ENCODE measurements around the gene UBE2H.
"Not testable (repeated sequence)": the region's sequence is repeated elsewhere in the genome, so short reads cannot be mapped to it uniquely, and the experiment has no call there.

Gene UBE2H

DNA sequence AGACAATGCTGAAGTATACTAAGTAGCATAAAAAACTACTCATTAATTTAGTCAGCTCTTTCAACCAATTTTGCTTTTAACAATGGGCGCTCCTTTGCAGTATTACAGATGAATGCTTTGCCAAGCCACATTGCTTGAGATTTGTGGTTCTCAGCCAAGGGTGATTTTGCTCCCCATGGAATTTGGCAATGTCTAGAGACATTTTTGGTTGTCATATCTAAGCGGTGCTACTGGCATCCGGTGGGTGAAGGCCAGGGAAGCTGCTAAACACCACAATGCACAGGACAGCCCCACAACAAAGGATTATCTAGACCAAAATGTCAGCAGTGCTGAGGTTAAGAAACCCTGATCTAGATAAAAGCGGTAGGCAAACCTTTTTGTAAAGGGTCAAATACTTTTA is 112.0 kb downstream of the UBE2H start:
- DNase-seq: no peak

DNA sequence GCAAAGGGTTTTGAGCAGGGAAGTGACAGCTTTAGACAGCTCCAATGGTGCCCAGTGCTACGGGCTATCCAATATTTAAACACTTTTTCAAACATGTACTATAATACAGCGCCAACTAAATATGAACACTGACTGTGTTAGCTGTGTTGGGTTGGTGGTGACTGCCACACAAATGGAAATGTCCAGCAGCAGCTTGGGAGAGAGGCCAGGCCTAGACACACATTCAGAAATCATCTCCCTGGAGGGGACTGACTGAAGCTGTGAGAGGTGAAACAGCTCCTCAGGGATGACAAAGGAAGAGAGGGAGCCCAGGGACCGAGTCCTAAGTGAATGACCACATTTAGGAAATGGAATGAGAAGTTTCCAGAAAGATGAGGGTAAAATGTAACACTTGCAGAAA is 115.8 kb downstream of the UBE2H start:
- no peak for DNase-seq

DNA sequence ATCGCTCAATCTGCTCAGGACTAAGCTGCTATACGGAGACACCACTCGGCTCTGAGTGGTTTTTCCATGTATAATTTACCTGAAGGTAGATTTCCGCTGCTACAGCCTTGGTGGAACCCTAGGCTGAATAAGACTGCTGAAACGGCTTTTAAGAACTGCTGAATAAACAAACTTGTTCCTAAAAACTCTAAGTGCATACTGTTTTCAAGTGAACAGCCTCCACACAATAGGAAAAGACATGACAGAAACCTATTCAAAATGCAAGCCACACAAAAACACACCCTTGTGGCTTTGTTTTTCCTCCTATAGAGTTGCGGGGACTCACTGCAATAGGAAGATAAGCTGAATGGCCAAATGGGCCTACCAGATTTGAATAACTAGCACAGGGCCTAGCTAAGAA is 117.2 kb downstream of the UBE2H start:
- no peak for DNase-seq

DNA sequence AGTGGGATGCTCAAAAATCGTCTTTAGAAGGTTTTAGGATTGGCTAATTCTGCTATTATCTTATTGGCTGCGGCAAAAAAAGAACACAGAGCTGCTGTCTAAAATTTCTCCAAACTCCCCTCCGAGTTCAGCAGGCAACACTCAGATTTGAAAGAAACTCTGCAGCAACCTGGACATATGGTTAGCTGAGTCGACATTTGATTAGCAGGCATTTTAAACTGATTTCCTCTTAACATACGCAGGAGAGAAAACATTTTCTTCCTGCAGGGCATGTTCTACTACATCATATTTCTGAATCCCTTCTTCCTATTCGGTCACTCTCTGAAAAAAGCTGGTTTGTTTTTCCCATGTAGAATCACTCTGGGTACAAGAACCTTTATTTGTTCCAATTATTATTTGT is 119.4 kb downstream of the UBE2H start:
- not testable (repeated sequence) for DNase-seq

DNA sequence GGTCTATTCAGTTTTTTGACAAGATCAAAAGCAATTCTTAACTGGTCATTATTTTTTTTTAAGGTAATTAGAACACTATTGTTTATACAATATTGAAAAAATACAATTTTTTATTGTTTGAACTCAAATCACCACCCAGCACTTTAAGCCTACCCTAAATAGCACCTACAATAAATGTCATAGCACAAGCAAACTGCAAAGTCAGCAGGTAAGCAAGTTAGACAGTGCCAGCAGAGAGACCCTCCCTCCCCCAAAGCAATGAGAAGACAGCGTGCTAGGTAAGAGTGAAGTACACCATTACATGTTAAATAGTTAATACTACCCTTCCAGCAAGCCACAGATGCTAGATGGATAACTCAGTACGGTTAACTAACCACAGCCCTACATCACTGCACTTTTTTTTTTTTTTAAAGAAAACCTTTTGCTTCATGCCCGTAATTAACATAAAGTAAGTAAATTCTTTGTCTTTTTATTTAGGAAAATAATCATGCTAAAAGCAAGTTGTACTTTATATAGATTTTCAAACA is 120.0 kb downstream of the UBE2H start:
- DNase-seq: no peak

DNA sequence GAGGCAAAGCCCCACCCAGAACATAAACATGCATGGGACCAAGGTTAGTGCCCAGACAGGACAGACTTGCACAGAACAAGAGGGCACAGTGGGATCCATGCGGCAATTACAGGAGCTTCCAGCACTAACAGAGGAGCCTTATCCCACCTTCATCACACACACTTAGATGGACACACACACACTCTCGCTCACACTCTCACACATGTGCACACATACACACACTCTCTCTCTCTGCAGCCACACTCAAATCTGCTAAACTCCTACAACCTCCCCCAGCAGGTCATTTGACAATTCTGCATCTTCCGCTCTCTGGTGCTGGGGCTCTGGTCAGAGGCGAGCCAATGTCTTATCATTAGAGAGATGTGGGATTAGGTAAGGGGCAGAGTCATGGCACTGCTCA is 120.5 kb downstream of the UBE2H start:
- DNase-seq: no peak

DNA sequence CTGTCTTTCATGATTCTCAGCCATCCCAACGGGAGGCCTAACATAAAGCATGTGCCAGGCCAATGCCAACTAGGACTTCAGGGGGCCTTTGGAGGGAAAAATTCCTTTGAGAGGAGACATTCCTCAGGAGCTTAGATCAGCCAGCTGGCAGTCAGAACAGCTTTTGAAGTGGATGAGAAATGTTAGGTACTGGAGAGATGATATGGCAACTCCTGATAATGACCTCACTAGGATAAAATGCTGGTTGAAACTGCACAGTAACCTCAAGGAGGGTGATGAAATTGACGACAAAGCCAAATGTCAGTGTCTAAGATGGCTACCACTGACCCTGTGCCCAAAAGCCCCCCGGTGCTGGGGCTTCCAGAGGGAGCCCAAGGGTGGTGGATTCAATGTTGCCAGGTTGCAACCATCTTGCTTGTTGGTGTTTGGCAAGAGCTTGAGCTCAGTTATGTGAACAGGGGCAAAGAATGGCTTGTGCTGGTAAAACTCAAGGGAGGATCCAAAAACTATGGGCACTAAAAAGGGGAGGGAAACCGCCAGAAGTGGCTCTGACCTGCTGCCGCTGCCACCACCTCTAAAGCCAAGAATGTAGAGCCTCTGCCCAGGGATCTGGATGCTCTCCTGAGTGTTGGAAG is 121.2 kb downstream of the UBE2H start:
- DNase-seq: no peak

DNA sequence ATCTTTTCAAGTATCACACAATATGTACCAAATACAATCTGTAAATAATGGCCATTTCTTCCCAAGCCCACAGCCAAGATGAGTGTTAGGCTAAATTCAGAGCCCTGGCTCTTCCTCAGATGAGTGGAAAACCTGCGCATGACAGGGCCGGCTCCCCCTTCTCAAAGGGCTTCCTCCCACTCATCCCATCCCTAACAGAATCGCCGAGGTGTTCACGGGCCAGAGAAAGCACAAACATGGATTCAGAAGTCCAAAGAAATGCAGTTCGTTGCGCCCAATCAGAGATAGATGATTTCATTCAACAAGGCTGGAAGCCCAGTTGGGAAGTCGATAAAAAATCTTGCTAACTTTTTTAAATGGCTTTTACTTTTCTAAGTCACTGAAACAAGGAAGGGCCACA is 121.8 kb downstream of the UBE2H start:
- no peak for DNase-seq

DNA sequence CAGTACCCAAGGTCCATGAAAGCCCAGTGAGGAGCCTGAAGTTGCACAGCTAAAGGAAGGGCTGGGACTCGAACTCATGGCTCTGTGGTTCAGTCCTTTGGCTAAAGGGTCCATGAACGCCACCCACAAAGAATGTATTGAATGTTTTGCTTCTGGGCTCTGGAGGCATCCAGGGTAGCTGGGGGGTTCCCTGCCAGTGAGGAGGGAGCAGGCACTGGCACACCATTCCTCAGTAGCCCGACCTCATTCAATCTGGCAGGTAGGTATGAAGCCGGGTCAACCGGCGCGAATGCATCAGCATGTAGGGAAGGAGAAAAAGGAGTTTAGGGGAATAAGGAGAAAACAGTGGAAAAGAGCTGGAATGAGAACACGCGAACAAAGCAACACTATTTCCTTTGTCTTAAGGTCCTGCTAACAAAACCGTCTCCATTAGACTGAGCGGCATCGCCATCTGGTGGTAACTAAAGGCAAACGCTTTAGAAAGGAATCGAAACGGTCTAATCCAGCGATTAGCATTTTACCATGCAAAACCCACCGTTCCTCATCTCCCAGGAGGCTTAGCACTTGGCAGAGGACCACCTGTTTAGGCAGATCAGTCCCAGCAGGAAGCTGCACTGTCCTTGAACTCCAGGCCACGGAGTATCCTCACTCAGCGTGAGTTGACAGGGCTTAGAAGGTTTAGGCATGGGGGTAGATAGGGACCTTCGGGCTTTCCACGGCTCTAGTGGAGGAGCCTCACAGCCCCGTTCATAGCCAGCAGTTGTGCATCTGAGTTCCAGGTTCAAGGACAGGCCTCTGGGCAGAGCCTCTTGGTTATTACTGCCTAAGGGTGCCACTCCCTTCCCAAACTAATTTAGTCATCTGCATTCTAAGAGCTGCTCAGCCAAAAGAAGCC is 122.8 kb downstream of the UBE2H start:
- peak; percentile 86 for DNase-seq

DNA sequence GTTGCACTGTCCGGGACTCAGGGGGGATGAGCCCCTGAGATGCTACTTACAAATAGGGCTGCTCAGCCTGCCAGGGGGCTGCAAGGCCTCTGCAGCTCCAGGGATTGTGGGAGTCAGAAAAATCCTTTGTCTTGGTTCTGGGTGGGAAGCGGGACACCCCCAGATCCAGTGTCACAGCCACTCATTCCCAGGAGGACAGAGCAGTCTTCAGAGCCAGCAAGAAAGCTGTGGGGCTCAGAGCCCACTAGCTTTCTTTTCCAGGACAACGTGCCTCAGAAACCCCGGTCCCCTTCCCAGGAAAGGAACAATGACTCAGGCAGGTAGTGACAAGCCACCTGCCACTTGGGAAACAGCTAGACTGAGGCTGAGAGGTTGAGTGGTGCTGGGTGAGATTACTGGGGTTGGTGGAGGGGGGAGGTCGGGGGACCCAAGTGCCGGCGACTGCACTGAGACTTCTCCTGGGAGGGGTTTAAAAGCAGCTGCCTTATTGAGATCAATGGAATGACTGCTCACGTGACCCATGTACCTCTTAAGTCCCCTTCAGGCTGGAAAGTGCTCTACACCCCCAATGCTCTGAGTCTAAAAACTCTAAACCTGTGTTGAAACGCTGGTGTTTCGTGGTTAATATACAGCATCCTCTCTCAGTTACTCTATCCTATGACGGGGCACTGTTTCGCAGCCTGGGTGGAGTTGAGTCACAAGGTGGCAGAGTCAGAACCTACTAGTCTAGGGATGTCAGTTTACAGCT is 123.6 kb downstream of the UBE2H start:
- peak; percentile 20 for DNase-seq

DNA sequence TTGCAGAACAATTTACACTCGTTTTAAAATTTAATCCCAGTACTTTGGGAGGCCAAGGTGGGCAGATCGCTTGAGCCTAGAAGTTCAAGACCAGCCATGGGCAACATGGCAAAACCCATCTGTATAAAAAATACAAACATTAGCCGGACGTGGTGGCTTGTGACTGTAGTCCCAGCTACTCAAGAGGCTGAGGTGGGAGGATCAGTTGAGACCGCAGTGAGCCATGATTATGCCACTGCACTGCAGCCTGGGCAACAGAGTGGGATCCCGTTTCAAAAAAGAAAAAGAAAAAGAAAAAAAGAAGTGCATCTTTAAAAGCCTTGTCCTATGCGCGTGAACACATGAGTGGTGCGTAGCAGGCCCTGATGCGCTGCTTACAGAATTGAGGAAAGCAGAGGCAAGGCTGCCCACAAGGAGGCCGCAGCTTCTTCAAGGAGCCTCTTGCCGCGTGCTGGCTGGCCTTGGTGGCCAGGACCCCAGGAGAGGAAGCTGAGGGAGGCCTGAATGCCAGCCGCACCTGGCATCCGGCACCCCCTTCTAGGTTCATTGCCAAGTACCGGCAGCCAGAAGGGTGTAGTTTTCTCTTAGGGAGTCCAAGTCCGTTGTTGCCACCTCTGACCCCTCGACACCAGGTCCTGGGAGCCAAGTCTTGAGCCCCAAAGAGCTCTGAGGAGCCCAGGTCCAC is 124.5 kb downstream of the UBE2H start:
- no peak for DNase-seq

DNA sequence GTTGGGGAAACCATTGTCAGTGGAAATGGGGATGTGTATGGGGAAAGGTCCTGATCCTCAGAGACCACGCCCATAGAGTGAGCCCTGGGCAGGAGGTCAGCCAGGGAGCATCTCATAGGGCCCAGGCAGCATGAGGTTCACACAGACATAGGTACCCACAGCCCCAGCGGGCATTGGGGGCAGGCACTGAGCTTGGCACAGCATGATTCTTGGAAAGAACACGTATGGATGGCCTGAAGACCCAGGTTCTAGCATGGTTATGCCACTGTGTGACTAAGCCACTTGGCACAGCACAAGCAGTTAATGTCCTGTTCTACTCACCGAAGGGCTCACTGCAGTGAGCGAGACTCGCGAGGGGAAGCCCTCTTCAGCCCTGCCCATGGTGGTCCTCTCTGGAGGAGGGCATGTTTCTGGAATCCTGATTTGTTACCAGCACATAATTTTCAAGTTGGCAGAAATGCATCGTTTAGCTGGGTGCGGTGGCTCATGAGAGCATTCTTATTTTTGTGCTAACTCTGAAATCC is 125.2 kb downstream of the UBE2H start:
- no peak for DNase-seq

DNA sequence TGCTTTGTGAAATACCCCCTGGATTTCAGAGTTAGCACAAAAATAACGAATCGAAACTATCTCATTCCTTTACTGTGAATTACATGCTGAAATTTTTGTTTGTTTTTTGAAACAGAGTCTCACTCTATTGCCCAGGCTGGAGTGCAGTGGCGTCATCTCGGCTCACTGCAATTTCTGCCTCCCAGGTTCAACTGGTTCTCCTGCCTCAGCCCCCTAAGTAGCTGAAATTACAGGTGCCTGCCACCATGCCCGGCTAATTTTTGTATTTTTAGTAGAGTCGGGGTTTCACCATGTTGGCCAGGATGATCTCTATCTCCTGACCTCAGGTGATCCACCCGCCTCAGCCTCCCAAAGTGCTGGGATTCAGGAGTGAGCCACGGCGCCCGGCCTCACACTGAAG is 125.9 kb downstream of the UBE2H start:
- DNase-seq: not testable (repeated sequence)

DNA sequence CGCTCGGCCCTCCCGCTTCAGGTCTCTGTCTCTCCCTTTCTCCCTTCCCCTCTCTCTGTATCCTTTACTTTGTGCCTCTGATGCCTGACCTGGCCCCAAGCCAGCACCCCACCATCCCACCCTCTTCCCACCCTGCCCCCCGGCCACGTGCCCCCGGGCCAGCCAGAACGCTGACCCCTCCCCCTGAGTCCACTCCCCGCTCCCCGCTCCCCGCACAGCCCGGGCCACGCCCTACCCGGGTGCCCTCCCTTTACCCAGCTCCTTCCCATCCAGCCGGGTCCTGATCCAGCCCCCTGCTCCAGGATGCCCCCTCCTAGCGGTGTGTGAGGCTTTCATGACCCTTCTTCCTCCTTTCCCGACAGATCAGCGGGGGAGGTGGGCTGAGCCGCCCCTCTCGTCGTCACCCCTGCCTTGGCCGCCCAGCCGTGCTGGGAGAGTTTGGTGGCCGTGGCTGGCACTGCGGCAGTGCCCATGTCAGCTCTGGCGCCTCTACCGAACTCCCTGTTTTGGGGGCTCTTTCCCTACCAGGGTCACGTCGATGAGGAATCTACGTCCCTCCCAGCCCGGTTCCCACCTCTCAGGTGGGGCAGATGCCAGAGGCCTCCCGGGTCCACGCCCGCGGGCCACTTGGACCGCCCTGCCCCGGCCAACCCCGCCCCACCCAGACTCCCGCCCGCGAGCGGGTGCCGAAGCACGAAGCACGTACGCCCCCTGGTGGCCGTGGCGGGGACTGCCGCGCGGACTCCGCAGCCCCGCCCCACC is 127.4 kb downstream of the UBE2H start:
- DNase-seq: peak; percentile 91

DNA sequence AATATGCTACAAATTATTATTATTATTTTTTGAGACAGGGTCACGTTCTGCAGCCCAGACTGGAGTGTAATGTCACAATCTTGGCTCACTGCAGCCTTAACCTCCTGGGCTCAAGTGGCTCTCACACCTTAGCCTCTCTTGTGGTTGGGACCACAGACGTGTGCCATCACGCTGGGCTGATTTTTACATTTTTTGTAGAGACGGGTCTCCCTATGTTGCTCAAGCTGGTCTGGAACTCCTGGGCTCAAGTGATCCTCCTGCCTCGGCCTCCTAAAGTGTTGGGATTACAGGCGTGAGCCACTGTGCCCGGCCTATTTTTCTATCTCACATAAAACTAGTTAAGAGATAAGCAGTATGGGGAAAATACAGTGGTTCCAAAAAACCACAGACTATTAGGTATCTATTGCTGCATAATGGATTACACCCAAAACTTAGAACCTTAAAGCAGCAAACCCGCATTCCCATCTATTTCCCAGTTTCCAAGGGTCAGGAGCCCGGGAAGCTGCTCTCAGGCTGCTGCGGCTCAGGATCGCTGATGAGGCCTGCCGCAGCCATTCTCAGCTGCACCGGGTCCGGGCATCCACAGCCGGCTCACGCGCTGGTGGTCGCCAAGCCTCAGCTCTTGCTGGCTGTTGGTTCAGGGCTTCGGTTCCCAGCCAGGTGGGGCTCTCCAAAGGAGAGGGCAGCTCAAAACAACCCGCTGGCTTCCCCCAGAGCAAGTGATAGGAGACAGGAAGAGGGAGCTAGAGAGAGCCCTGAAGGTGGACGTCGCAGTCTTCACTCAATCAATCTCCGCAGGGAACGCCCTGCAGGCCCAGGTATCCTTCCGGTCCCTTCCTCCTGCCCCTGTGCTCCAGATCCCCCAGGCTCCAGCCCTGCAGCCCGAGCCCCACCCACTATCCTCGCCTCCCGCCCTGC is 128.2 kb downstream of the UBE2H start:
- peak; percentile 95 for DNase-seq

DNA sequence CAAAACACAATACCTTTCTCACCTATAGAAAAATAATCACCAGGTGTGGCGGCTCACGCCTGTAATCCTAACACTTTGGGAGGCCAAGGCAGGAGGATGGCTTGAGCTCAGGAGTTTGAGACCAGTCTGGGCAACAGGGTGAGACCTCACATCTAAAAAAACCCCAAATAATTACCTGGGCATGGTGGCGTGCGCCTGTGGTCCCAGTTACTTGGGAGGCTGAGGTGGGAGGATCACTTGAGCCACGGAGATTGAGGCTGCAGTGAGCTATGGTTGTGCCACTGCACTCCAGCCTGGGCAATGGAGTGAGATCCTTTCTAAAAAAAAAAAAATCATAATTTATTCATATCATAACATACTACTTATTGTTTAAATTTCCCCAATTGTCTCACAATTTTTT is 129.6 kb downstream of the UBE2H start:
- not testable (repeated sequence) for DNase-seq

DNA sequence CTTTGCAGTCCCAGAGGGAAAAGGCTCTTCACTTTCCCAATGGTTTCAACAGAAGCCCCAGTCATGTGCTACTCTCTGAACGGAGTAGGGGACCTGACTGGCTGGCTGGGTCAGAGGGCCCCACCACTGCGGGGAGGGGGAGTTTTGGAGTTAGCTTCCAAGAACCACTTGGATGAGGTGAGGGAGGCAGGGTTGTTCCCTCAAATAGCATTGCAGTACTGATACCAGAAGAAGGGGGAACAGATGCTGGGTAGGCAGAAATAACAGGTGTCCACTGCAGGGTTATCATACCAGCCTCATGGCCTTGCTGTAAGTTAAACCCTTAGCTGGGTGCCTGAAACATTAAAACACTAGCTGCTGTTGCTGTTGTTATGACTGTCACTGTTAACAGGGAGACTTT is 131.3 kb downstream of the UBE2H start:
- no peak for DNase-seq

DNA sequence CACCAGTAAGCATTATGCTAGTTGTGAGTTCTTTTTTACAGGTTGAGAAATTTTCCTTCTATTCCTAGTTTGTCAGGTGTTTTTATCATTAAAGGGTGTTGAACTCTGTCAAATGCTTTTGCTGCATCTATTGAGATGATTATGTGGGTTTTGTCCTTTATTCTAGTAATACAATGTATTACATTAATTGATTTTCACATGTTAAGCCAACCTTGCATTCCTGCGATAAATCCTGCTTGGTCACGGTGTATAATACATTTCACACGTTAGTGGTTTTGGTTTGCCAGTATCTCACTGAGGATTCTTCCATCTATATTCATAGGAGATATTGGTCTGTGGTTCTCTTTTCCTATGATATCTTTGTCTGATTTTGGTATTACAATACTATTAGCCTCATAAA is 136.0 kb downstream of the UBE2H start:
- no peak for DNase-seq

DNA sequence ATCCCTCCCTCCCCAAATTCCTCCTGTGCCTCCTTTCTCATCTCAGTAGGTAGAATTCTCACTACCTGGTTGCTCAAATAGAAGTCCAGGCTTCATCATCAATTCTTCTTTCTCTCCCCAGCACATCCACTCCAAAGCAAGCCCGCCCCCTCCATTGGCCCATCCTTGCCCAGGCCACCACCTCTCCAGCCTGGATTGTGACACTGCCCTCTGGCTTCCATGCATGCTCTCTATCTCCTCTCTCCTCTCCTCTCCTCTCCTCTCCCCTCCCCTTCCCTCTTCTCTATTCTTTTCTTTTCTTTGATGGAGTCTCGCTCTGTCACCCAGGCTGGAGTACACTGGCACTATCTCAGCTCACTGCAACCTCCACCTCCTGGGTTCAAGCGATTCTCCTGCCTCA is 144.9 kb downstream of the UBE2H start:
- DNase-seq: no peak

DNA sequence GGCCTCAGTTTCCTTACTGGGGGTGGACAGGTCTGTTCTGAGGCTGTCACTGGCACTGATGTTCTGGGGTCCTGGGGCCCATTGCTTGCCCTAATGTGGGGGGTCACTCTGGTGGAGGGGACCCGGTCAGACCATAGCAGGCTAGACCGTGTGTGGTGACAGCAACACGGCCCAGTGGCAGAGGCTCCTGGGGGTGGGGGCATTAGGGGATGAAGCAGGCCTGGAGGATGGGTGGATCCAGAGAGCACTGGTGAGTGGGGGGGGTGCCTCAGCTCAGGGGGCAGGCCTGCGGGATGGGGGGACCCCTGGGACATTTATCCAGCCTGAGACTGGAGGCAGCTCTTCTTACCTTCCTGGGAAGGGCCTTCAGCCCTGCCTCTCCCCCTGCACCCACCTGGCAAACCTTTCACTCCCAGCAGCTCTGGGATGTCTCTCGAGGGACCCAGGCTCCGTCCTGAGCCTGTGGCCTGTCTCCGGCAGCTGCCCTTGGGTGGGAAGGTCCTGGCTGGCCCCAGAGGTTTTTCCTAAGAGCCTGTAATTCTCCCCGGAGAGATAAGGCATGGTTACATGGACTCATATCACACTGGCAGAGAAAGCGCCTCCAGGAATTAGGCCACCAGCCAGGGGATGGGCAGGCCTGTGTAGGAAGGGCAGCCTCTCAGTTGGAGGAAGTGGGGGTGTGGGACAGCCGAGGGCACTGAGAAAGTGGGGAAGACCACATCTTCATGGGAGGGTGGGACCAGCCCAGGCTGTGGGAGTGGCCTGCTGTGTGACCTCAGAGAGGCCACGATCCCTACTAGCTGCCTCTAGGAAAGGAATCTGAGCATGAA is 147.7 kb downstream of the UBE2H start:
- no peak for DNase-seq

All from NCI-H1105 treated with DMSO at 0.1 percent for 48 hours (cell line).